GM12874 (cell line): ENCODE data around the gene KIF6.

ENCODE experiments used
- TF ChIP-seq, protein P1 (sequence below): IDR thresholded peaks from 2 replicates; pipeline ENCODE4 v1.5.1; 2011; ENCODE audit warnings: low read depth, mild to moderate bottlenecking, control low read depth, low read length, moderate library complexity; ENCODE audit not compliant: insufficient read depth

KIF6 gene

GRCh38 chr6:39688494-39688893, 36.7 kb downstream of the KIF6 start:
- TF ChIP-seq, protein P1, sequence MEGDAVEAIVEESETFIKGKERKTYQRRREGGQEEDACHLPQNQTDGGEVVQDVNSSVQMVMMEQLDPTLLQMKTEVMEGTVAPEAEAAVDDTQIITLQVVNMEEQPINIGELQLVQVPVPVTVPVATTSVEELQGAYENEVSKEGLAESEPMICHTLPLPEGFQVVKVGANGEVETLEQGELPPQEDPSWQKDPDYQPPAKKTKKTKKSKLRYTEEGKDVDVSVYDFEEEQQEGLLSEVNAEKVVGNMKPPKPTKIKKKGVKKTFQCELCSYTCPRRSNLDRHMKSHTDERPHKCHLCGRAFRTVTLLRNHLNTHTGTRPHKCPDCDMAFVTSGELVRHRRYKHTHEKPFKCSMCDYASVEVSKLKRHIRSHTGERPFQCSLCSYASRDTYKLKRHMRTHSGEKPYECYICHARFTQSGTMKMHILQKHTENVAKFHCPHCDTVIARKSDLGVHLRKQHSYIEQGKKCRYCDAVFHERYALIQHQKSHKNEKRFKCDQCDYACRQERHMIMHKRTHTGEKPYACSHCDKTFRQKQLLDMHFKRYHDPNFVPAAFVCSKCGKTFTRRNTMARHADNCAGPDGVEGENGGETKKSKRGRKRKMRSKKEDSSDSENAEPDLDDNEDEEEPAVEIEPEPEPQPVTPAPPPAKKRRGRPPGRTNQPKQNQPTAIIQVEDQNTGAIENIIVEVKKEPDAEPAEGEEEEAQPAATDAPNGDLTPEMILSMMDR, result no peak

- TF ChIP-seq, protein P1, result no peak
Observed at GRCh38 chr6:39686976-39687375, 38.2 kb downstream of the KIF6 start.

DNA sequence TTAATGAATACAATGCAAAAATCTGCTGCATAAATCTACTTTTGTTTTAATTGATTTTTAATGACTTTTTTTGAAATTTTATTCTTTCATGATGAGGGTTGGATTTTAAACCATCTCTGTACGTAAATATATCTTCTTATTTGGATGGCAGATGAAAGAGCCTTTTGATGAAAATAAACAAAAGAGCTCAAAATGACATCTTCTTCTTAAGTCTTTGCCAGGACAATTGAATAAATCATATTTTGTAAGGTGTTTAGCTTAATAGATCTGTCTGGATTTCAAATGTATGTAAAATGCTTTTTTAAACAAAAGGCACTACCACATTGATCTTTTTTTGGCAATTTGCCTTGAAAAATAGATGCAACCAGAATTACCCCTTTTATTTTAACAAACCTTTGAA, 39.3 kb downstream of the KIF6 start:
- TF ChIP-seq, protein P1, result no peak

GRCh38 chr6:39685489-39685826, 39.8 kb downstream of the KIF6 start:
- TF ChIP-seq, protein P1, result no peak

GRCh38 chr6:39684790-39685488, 40.3 kb downstream of the KIF6 start:
- TF ChIP-seq, protein P1, result no peak

DNA sequence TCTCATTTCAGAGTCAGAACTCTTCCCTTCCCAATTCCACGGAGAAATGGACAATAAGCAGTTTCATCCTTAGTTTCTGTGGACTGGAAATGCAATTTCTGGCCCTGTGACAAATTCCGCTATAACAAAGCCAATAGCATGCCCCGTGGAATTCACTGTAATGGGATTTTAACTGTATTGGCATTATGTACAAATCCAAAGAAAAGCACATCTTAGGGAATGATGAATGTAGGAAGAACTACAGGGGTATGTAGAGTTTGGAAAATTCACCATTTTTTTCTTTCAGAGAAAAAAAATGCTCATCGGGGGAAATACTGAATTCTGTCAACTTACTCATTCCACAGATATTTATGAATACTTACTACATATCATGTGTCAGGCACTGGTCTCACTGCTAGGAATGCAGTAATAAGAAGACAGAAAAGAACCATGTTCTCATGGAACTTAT, 43.5 kb downstream of the KIF6 start:
- TF ChIP-seq, protein P1, result no peak

DNA sequence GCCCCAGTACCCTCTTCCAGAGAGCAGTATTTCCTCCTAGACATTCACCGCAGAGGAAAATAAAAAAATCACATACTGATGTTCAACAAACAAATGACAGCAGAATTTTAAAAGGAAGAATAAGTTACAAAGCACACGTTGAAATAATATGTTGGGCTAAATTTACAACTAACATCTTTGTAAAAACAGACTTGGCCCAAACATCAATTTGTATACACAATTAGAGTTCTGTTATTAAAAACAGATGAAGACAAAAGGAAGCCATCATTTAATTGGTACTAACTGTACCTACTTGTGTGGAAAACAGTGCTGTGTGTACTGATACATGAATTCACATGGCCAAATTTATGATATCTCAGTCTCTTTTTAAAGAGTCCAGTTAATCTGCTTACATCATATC, 46.3 kb downstream of the KIF6 start:
- TF ChIP-seq, protein P1, result no peak
